Midbrain (tissue), 1 donor: Measurements from ENCODE around the gene TCTN1.
"Not testable (repeated sequence)": the region's sequence is repeated elsewhere in the genome, so short reads cannot be mapped to it uniquely, and the experiment has no call there.

Source experiments
- DNase-seq: peaks from one replicate; lab custom pipeline; 2025; lab: John Stamatoyannopoulos, UW

TCTN1 gene

DNA sequence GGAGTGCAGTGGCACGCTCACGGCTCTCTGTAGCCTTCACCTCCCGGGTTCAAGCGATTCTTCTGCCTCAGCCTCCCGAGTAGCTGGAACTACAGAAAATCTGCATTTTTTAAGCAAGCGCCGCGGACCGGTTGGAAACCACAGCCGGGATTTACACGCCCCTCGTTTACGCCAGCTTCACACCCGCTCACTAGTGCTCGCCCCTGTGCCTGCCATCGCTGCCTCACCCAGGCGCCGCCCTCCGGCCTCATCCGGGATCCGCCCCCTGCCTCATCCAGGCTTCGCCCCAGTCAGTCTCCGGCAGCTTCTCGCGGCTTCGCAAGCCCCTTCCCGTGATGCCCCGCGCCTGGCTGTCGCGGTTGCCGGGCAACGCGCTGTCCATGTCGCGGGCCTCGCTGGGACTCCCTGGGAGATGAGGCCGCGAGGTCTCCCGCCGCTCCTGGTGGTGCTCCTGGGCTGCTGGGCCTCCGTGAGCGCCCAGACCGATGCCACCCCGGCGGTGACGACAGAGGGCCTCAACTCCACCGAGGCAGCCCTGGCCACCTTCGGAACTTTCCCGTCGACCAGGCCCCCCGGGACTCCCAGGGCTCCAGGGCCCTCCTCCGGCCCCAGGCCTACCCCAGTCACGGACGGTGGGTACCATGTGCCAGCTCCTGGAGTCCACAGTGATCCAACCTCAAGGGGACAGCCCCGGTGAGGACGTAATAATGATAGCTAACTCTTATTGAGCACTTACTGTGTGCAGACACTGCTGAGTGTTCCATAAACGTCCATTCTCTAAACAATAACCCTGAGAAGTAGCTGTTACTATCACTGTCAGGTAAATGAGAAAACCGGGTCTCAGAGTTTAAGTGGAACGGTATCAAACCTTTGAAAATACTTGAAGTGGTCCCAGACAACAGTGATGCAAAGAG lies at the start of gene TCTN1:
Gene TCTN1, plus strand, starts transcription at position 359 of the 914 bp plus-strand sequence. Its CDS starts 54 bp downstream, at position 413.
- peak; percentile 97 for DNase-seq

DNA sequence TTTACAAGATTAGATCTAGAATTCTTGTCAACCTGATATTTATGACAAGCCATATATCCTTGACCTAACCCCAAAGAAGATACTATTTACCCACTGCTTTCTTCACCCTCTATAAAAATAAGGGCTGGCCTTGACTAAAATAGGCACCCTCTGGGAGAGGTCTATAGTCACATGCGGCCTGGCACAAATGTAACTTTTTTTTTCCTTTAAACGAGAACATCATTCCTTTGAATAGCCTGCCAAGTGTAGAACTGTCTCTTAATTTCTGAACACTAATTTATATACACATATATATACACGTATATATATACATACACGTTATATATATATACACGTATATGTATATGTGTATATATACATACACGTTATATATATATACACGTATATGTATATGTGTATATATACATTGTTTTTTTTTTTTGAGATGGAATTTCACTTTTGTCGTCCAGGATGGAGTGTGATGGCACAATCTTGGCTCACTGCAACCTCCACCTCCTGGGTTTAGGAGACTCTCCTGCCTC lies 49.4 kb upstream of the TCTN1 start:
- DNase-seq: no peak

DNA sequence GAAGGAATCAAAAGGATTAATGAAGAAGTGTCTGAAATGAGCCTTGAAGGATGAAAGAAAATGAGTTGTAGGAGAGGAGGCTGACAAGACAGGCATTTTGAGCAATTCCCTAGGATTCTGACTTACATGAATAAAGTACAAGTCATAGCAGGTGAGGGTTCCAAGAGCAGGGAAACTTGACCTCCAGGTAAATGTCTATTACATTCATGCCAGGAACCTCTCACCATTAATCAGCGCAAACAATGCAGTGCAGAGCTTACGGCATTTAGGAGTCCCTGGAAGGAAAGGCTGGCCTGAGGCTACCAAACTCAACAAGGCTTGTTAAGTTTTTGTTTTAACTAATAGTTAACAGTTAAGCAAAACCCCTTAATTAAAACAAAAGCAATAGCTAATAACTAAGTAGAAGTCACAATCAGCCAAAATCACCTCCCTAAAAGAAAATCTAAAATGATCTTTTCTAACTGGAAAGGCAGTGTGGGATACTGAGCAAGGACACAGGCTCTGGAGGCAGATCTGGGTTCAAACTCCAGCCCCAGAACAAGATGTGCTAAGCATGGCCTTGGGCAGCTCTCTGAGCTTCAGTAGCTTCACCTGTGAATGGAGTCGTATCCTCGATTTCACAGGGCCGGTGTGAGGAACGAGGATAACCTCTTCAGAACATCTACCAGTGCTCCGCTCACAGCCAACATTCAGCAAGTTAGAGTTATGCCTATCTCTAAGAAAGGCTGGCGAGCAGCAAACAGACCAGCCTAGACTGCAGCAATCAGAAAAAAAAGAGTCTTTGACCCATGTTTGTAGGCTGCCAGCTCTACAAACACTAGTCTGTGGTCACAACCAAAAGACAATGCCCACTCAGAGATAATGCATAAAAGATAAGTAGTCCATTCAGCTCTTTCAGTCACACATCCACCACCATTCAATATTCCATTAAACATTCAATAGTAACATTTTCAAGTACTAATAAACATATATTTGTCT lies 47.7 kb upstream of the TCTN1 start:
- DNase-seq: peak; percentile 61

DNA sequence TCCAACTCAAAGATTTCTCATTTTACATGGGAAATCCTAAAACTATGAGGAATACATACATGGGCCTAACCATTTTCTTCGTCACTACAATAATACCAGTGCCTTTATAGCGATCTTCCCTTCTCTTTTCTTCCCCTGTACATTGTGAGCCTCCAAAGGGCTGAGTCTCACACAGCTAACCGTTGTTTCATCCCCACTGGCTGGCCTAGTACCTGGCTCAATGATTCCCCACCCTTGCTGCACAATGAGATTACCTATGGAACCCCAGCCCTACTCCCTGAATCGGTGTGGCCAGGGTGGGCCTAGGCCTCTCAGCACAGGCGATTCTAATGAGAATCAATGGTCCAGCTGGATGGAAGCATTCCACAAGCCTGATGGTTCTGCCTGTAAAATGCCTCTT lies 46.9 kb upstream of the TCTN1 start:
- no peak for DNase-seq

DNA sequence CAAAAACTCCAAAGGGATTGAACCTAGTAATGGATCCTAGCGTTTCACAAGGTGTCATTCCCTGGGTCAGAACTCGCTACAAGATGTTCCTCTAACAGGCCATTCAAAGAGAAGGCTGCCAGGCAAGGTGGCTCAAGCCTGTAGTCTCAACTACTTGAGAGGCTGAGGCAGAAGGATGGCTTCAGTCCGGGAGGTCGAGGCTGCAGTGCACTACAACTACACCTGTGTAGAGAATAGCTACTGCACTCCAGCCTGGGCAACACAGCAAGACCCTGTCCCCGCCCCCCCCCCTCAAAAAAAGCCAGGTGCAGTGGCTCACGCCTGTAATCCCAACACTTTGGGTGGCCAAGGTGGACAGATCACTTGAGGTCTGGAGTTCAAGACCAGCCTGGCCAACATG lies 45.2 kb upstream of the TCTN1 start:
- no peak for DNase-seq

DNA sequence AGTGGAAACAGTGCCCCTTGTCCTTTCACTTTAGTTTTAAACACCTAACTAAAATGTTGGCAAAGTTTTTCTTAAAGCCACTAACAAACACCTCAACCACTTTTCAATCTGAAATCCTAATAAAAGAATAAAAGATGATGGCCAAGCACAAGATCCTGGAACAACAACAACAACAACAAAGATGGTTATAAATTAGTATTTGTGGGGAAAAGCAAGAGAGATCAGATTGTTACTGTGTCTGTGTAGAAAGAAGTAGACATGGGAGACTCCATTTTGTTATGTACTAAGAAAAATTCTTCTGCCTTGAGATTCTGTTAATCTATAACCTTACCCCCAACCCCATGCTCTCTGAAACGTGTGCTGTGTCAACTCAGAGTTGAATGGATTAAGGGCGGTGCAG lies 44.1 kb upstream of the TCTN1 start:
- not testable (repeated sequence) for DNase-seq

DNA sequence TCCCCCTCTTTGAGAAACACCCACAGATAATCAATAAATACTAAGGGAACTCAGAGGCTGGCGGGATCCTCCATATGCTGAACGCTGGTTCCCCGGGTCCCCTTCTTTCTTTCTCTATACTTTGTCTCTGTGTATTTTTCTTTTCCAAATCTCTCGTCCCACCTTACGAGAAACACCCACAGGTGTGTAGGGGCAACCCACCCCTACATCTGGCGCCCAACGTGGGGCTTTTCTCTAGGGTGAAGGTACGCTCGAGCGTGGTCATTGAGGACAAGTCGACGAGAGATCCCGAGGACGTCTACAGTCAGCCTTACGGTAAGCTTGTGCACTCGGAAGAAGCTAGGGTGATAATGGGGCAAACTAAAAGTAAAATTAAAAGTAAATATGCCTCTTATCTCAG lies 43.1 kb upstream of the TCTN1 start:
- not testable (repeated sequence) for DNase-seq

DNA sequence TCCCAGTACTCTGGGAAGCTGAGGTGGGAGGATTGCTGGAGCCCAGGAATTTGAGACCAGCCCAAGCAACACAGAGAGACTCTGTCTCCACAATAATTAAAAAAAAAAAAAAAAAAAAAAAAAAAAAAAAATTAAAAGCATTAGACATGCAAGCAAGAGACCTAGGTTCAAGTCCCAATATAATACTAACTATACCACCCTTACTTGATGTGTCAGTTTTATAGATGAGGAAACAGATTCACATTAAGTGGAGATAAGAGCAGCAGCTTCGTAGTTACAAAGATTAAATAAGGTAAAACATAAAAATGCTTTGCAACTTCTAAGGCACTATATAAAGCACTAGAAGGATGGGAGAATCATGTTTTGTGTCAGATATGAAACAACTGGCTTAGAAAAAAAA lies 39.9 kb upstream of the TCTN1 start:
- no peak for DNase-seq

DNA sequence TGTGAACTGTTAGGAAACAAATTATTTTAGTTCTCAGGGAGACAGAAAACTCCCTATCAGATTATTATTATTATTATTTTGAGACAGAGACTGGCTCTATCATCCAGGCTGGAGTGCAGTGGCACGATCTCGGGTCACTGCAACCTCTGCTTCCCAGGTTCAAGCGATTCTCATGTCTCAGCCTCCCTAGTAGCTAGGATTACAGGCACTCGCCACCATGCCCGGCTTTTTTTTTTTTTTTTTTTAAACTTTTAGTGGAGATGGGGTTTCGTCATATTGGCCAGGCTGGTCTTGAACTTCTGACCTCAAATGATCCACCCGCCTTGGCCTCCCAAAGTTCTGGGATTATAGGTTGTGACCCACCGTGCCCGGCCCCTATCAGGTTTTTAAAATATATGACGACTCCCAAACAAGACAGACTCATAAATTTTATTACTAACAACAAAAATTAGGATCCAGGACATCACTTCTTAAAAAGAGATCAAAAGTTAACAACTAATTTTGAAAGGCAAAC lies 39.2 kb upstream of the TCTN1 start:
- DNase-seq: not testable (repeated sequence)

DNA sequence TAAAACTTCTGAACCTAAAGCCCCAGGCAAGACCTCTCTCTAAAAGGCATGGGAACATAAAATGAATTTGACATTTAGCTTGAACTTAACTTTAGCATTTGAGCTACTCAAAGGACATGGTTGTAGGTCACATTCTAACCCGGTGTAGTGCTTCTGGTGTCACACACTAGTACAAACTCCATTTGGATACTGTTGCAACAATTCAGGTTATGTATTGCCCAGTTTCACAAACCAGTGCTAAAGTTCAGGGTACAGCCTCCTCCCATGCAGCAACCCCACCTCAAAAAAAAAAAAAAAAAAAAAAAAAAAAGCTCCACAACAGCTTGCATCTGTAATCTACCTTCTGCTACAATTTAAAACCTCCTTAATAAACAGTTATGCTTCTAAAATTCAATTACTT lies 38.6 kb upstream of the TCTN1 start:
- no peak for DNase-seq

DNA sequence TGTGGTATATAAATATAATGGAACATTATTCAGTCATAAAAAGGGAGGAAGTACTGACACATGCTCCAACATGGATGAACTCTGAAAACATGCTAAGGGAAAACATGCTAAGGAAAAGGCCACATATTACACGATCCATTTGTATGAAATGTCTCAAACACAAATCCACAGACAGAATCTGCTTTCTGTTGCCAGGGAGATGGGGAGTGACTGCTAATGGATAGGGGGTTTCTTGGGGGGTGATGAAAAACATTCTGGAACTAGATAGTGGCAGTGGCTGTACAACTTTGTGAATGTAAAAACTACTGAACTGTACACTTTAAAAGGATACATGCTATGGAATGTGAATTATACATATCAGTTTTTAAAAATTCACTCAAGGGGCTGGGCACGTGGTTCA lies 37.4 kb upstream of the TCTN1 start:
- no peak for DNase-seq

DNA sequence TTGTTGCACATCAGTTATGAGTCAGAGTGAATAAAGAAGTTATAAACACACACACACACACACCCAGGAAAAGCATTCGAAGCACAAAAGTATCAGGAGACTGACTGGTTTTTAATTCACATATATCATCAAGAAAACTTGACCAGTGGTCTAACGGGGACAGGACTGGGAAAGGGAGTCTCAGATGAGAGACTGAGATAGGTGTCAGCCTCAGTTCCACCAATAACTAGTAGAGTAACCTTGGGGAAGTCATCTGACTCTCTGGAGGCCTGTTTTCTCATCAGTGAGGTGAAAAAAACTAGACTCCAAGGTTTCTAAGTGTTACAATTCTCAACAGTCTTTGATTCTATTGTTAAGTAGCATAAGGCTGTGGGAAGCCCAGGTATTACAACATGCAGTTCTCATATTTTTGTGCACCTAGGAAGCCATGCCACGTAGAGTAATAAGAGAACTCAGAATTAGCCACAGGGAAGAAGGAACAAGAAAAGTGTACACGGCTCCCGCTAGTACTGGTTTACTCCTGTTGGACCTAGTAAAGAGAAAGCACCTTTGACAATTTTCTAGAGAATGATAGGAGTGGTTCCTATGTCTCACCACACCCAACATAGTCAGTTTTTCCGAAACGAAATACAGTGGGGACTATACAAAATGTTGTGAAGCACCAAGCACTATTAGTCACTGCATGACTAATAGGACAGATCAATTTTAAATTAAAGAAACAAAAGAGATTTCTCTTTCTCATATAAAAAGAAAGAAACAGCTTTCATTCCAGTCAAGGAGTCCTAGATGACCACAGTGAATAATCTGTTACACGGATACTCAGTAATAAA lies 35.9 kb upstream of the TCTN1 start:
- DNase-seq: no peak

DNA sequence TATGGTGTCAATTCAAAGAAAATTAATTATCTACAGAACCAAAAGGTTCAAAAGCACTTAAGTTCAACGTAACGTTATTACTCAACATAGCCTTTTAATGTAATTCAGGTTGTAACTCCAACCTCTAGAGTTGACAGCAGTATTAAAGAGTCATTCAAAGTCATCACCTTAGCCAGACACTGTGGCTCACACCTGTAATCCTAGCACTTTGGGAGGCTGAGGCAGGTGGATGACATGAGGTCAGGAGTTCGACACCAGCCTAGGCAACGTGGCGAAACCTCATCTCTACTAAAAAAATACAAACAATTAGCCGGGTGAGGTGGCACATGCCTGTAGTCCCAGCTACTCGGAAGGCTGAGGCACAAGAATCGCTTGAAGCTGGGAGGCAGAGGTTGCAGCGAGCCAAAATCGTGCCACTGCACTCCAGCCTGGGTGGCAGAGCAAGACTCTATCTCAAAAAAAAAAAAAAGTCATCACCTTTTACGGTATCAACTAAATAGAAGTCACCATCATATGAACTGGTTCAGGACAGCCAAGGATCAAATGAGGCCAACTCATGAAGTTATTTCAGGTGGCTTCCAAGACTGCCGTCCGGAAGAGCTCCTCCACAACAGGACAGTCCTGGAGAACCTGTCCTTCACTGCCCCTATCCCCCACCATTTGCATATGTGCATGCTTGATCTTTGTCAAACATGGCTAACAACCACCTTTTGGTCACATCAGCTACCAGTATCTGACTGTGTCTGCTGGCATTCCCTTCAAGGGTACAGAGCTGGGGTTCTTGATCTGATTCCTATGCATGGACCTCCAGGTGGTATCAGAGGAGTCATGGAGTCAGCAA lies 35.0 kb upstream of the TCTN1 start:
- no peak for DNase-seq

DNA sequence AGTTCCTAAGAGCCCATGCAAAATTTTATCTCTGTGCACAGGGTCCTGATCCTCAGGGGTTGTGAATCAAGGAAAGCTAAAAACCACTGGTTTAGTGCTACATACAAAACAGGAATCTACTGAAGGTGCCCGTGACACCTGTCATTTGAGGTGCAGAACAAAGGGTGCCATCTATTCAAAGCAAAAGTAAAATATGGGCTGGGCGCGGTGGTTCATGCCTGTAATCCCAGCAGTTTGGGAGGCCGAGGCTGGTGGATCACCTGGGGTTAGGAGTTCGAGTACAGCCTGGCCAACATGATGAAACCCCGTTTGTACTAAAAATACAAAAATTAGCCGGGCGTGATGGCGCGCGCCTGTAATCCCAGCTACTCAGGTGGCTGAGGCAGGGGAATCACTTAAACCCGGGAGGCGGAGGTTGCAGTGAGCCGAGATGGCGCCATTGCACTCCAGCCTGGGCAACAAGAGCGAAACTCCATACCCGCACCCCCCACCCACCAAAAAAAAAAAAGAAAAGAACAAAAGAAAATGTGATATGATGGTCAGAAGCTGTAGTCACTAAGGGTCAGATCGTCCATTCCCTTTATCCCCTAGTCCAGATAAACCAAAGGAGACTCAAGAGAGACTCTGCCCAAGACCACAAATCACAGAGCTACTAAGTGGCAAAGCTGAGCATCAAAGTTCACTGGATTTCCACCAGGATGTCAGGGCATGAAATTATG lies 34.2 kb upstream of the TCTN1 start:
- DNase-seq: no peak

DNA sequence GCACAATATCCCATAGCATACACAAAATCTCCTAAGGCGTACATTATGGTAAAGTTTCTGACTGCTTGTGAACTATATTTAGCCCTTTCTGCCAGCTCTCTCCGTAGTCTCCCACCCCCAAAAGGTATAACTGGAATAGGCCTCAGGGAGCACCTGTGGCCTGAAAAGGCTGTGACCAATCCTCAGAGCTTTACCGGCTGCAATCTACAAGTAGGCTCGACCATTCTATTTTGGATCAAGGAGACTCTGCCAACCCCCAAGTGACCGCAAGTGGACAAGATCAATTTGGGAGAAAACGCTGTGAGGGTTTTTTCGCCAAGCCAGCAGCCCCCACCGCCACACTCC lies 32.0 kb upstream of the TCTN1 start:
- DNase-seq: peak; percentile 33

DNA sequence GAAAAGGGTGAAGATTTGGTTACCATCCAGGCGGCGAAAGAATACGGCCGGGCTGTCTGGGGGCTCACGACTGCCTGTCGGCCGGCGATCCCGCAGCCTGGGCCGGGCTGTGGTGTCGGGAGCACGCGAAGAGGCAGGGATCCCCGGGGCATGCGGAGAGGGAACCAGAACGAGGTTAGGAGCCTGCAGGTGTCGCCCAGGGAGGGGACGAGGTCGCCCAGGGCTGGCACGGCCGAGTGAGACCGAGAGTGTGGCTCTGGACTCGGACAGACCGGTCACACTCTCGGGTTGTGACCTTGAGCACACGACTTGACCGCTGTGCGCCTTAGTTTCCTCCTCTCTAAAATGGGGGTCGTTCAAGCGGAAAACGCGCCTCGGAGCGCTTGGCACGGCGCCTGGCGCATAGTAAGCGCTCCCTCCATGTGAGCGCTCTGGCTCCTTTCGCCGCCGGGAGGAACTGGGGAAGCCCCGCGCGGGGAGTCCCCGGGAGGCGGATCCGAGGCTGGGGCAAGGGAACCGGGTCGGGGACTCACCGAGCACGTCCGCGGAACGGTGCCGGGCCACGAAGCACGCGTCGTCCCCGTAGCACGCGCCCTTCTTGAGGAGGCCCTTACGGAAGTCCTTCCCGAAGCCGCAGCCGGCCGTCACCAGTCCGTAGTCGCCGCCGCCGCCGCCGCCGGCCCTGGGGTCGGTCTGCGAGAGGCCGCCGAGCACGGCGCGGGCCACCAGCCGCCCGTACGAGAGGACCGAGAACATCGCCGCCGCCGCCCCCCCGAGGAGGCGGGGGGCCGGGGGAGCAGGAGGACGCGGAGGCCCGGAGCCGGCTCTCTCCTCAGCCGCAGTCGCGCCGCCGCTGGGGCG lies 31.4 kb upstream of the TCTN1 start:
- DNase-seq: peak; percentile 75

DNA sequence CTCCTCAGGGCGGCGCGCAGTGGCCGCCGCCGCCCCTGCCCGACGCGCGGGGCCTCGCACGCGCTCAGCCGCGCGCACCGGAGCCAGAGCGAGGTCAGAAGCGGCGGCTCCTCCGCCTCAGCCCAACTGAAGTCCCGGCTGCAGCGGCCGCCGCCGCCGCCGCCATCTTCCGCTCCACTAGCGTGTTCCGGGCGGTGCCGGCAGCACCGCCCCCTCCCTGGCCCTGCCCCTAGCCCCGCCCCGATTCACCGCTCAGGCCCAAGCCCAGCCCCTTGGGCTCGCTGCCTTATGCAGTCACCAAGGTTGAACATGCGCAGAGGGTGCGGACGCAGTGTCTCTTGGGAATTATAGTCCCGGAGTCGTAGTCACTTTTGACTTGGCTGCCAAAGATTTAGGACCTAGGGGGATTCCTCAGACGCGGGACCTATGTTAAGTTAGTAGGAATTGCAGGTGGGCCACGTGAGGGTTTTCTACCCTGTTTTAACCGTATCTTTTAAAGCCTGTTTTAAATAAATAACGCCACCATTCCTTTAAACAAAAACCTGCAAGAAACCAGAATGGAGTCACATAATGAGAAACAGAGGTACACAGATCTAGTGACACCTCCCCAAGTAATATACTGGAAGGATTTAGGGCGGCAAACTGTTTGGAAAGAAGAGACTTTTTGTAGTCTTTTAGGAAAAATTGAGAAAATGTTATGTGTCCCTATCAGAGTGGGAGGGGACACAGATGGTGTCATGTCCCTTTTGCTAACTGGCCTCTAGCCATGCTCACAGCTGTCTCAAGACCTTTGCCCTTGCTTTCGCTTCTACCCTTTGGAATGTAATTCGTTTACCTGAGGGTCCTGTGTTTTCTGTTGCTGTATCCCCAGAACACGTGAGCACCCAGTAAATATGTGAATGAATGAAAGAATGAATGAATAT lies 30.5 kb upstream of the TCTN1 start, which contains the start of gene PPTC7:
Gene PPTC7, minus strand, starts transcription at position 182 of the 923 bp plus-strand sequence. CDS start 287 bp downstream, outside the sequence.
- DNase-seq: peak; percentile 99
